Left lung (tissue), 10 donors: Measurements from ENCODE around the gene ZFAND5. TPM values are rescaled to one million over a fixed set of nuclear protein-coding genes. Genes with fewer than 3 reads are reported as not detected.

Experiments used
- ATAC-seq: fragments of 200-7000 bp; cut with Tn5 transposase; one replicate; pipeline ENCODE4 v1.9.1; 2020; ENCODE audit warnings: moderate library complexity
- DNase-seq, 4 donors: peaks; one replicate each; pipeline ENCODE4 v3.0.0-alpha.2; 2013 to 2020
- H3K27ac ChIP-seq, 2 donors: fragments of 200-600 bp; sonication (generic) in 1 of 2; one replicate each; pipeline versions ENCODE4 v1.5.0 to v1.8.0; 2020 to 2021
- H3K27me3 ChIP-seq, 2 donors: fragments of 200-600 bp; sonication (generic) in 1 of 2; one replicate each; pipeline versions ENCODE4 v1.5.0 to v1.8.0; 2020 to 2021
- H3K36me3 ChIP-seq, 2 donors: fragments of 200-600 bp; sonication (generic) in 1 of 2; one replicate each; pipeline versions ENCODE4 v1.5.0 to v1.8.0; 2020 to 2021
- H3K4me1 ChIP-seq, 2 donors: fragments of 200-600 bp; one replicate each; pipeline ENCODE4 v1.8.0; 2021
- H3K4me3 ChIP-seq, 2 donors: fragments of 200-600 bp; sonication (generic) in 1 of 2; one replicate each; pipeline versions ENCODE4 v1.5.0 to v1.8.0; 2020 to 2021; ENCODE audit warnings: mild to moderate bottlenecking in 1 of 2
- H3K9me3 ChIP-seq, 2 donors: fragments of 200-600 bp; sonication (generic) in 1 of 2; one replicate each; pipeline versions ENCODE4 v1.5.0 to v1.8.0; 2020 to 2021
- intact Hi-C, 2 donors: fragments of 100-400 bp; cut with DNase I; formaldehyde crosslinking; loops; one replicate each; pipeline versions ENCODE4 v1.11.2 to v1.14.2; 2022
- polyA plus RNA-seq, 6 donors: library from polyadenylated mRNA; unstranded; fragments of 120-200 nt; gene quantifications; one replicate each; pipeline ENCODE4 v1.2.1, GENCODE V29; 2013; ENCODE audit not compliant: insufficient read length in 6 of 6
- total RNA-seq, 2 donors: library from RNA; stranded (reverse); fragmentation: NEBNext Ultra II Directional; extraction: Animal tissue kit (Norgen Biotek cat#: 25700); gene quantifications; one replicate each; pipeline ENCODE4 v1.2.1, GENCODE V29; 2021
- TF ChIP-seq, protein P1 (sequence below), 2 donors: fragments of 200-600 bp; sonication (generic) in 1 of 2; IDR thresholded peaks; one replicate each; pipeline versions ENCODE4 v1.5.0 to v1.8.0; 2021; ENCODE audit warnings: antibody characterized with exemption in 2 of 2
- donor health status: DM: no; HTN: yes; CAD: no.
- donor health status: DM: no; HTN: no; CAD: no.

The ZFAND5 gene
- total and polyA plus RNA-seq, 8 donors: 149 to 215 (median 182) TPM

GRCh38 chr9:72338631-72339030 lies 26.4 kb downstream of the ZFAND5 start:
- intact Hi-C loops: no loop called here

DNA sequence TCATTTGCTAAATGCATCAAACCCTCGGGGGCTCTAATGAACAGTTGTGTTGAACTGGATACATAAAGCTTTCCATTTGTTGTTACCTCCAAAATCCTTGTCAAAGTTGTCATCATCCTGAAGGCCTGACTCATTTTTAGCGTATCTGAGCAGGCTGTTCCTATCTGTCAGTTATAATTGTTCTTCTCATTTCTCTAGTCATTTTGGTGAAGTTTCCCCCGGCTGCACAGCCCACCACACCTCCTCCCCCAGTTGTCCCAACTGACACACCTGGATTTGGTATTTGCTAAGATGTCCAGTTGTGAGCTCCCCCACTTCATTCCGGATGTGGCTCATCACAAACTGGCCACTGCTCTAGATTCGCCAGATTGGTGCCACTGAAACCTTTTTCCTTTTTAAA lies 27.7 kb downstream of the ZFAND5 start:
- Histone ChIP-seq H3K27me3 (no peaks in the 10 kb centered on the region), H3K4me3 (no peak overlapping the region), H3K36me3 (peaks cover 0 to 12% of the 10 kb centered on the region in 2 donors), H3K4me1 (no peaks in the 10 kb centered on the region), H3K9me3 (no peaks in the 10 kb centered on the region), H3K27ac (no peak overlapping the region)
- DNase-seq (no peak), ATAC-seq (no peak)
- TF ChIP-seq, protein P1, sequence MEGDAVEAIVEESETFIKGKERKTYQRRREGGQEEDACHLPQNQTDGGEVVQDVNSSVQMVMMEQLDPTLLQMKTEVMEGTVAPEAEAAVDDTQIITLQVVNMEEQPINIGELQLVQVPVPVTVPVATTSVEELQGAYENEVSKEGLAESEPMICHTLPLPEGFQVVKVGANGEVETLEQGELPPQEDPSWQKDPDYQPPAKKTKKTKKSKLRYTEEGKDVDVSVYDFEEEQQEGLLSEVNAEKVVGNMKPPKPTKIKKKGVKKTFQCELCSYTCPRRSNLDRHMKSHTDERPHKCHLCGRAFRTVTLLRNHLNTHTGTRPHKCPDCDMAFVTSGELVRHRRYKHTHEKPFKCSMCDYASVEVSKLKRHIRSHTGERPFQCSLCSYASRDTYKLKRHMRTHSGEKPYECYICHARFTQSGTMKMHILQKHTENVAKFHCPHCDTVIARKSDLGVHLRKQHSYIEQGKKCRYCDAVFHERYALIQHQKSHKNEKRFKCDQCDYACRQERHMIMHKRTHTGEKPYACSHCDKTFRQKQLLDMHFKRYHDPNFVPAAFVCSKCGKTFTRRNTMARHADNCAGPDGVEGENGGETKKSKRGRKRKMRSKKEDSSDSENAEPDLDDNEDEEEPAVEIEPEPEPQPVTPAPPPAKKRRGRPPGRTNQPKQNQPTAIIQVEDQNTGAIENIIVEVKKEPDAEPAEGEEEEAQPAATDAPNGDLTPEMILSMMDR (IDR thresholded peaks at IDR 0.05): no peak
- intact Hi-C loops: no loop called here

More at GRCh38 chr9:72338631-72339030, 26.4 kb downstream of the ZFAND5 start:
- Histone ChIP-seq H3K4me3 (no peak overlapping the region), H3K4me1 (peaks cover 0 to 6% of the 10 kb centered on the region in 2 donors), H3K9me3 (no peaks in the 10 kb centered on the region), H3K27ac (no peak overlapping the region), H3K36me3 (peaks cover 0 to 12% of the 10 kb centered on the region in 2 donors), H3K27me3 (no peaks in the 10 kb centered on the region)
- ATAC-seq: no peak
- DNase-seq: no peak
- TF ChIP-seq, protein P1 (IDR thresholded peaks at IDR 0.05): no peak

DNA sequence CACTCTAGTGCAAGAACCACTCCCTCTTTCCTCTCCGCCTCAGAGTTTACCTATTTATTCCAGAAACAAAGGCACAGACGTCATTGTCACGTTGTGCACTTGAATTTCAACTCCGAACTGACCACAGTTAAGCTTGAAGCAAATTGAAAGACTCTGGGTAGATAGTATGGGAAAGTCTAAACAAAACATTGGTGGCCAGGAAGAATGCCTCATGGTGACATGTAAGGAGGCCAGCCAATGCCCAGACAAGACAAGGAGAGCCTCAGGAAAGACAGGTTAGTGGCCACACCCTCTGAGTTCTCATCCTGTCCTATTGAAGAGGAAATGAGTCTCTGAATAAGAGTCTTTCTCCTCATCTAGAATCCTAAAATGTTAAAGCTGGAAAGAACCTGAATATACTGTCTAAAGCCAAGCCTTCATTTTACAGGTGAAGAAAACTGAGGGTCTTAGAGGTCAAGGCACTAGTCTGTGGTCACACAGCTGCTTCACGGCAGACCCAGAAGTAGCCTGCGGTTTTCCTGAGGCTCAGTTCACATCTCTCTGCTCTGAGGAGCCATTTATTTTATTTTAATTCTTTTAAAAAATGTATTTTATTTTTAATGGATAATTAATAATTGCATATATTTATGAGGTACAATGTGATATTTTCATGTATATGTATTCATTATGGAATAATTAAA lies 30.2 kb downstream of the ZFAND5 start:
- Histone ChIP-seq H3K9me3 (no peaks in the 10 kb centered on the region), H3K27ac (no peak overlapping the region), H3K36me3 (peaks cover 0 to 12% of the 10 kb centered on the region in 2 donors), H3K27me3 (no peaks in the 10 kb centered on the region), H3K4me1 (no peaks in the 10 kb centered on the region), H3K4me3 (no peak overlapping the region)
- intact Hi-C loops: no loop called here
- TF ChIP-seq, protein P1 (IDR thresholded peaks at IDR 0.05): no peak
- ATAC-seq: no peak
- no peak for DNase-seq

DNA sequence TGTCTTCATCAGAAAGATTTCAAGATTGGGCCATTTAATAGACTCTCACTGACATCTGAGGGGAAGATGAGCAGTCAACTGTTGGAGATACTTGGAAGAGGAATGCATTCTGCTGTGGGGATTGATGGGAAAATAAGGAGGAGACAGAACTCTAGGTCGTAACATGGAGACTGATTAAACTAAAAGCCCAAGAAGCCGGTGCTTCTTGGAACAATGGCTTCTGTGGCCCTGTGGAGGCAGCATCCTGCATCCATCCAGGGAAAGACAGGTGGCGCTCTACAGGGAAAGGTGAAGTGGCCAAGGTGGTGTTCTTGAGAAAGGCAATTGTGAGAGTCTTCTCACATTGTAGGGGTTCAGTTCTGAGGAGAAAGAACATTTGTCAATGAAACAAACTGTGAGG lies 31.3 kb downstream of the ZFAND5 start:
- DNase-seq: no peak
- Histone ChIP-seq H3K4me3 (no peak overlapping the region), H3K27me3 (no peaks in the 10 kb centered on the region), H3K9me3 (no peaks in the 10 kb centered on the region), H3K36me3 (peaks cover 0 to 12% of the 10 kb centered on the region in 2 donors), H3K4me1 (no peaks in the 10 kb centered on the region), H3K27ac (no peak overlapping the region)
- intact Hi-C loops: no loop called here
- no peak for ATAC-seq
- TF ChIP-seq, protein P1 (IDR thresholded peaks at IDR 0.05): no peak

GRCh38 chr9:72333197-72333596 lies 31.8 kb downstream of the ZFAND5 start:
- Histone ChIP-seq H3K27me3 (no peaks in the 10 kb centered on the region), H3K36me3 (peaks cover 0 to 12% of the 10 kb centered on the region in 2 donors), H3K9me3 (no peaks in the 10 kb centered on the region), H3K27ac (no peak overlapping the region), H3K4me3 (no peak overlapping the region), H3K4me1 (no peaks in the 10 kb centered on the region)
- intact Hi-C loops: no loop called here
- TF ChIP-seq, protein P1 (IDR thresholded peaks at IDR 0.05): no peak
- no peak for DNase-seq
- no peak for ATAC-seq
